HG02870 (cell line): ENCODE measurements around the gene MAP3K7CL.
"Not testable (repeated sequence)": the region's sequence is repeated elsewhere in the genome, so short reads cannot be mapped to it uniquely, and the experiment has no call there.

Source experiments
- ATAC-seq: cut with Tn5 transposase; IDR thresholded peaks from one replicate; pipeline ENCODE4 v1.9.1; 2021; ENCODE audit warnings: mild to moderate bottlenecking, moderate library complexity; ENCODE audit not compliant: unreplicated experiment

Gene MAP3K7CL

GRCh38 chr21:29133241-29133640 lies 2.8 kb downstream of the MAP3K7CL start:
- ATAC-seq = no peak

GRCh38 chr21:29133796-29134195 lies 3.4 kb downstream of the MAP3K7CL start:
- ATAC-seq = no peak

- no peak for ATAC-seq
Measured at GRCh38 chr21:29135481-29135880, 5.0 kb downstream of the MAP3K7CL start.

- ATAC-seq = no peak
Measured at GRCh38 chr21:29136033-29136432, 5.6 kb downstream of the MAP3K7CL start.

- ATAC-seq = no peak
Measured at GRCh38 chr21:29144736-29145353, 14.4 kb downstream of the MAP3K7CL start.

GRCh38 chr21:29145354-29145782 lies 14.9 kb downstream of the MAP3K7CL start:
- ATAC-seq = no peak

- ATAC-seq = no peak
Measured at GRCh38 chr21:29145852-29146453, 15.5 kb downstream of the MAP3K7CL start.

GRCh38 chr21:29146726-29147125 lies 16.3 kb downstream of the MAP3K7CL start:
- ATAC-seq = no peak

- peak; percentile 63 for ATAC-seq
Measured at GRCh38 chr21:29148530-29148929, 18.1 kb downstream of the MAP3K7CL start.

- ATAC-seq = no peak
Measured at GRCh38 chr21:29149808-29150425, 19.5 kb downstream of the MAP3K7CL start.

GRCh38 chr21:29151931-29152330 lies 21.5 kb downstream of the MAP3K7CL start:
- no peak for ATAC-seq

- no peak for ATAC-seq
Measured at GRCh38 chr21:29152916-29153315, 22.5 kb downstream of the MAP3K7CL start.

GRCh38 chr21:29154270-29154669 lies 23.8 kb downstream of the MAP3K7CL start:
- ATAC-seq = no peak

GRCh38 chr21:29155118-29155932 lies 24.9 kb downstream of the MAP3K7CL start:
- ATAC-seq = no peak

- no peak for ATAC-seq
Measured at GRCh38 chr21:29155933-29156260, 25.5 kb downstream of the MAP3K7CL start.

- ATAC-seq = no peak
Measured at GRCh38 chr21:29157080-29157479, 26.6 kb downstream of the MAP3K7CL start.

- no peak for ATAC-seq
Measured at GRCh38 chr21:29159842-29160241, 29.4 kb downstream of the MAP3K7CL start.

GRCh38 chr21:29162825-29163224 lies 32.4 kb downstream of the MAP3K7CL start:
- ATAC-seq = not testable (repeated sequence)

GRCh38 chr21:29163341-29164115 lies 33.1 kb downstream of the MAP3K7CL start:
- no peak for ATAC-seq

- ATAC-seq = no peak
Measured at GRCh38 chr21:29164323-29164942, 34.0 kb downstream of the MAP3K7CL start.
